Spleen (tissue), 11 donors: ENCODE data around the gene ACP7. TPM values are rescaled to one million over a fixed set of nuclear protein-coding genes. Genes with fewer than 3 reads are reported as not detected.

ENCODE experiments used
- DNase-seq: peaks from one replicate; pipeline ENCODE4 v3.0.0-alpha.2; 2020
- H3K27ac ChIP-seq, 8 donors: fragments of 200-600 bp; sonication (generic) in 7 of 8; 1 replicate in 4 of 8; 2 replicates in 4 of 8; pipeline versions ENCODE4 v1.5.0 to v1.8.0; 2016 to 2021; ENCODE audit warnings: inconsistent platforms in 4 of 8, mild to moderate bottlenecking in 4 of 8, moderate library complexity in 1 of 8
- H3K27me3 ChIP-seq, 7 donors: fragments of 200-600 bp; sonication (generic) in 6 of 7; replicated peaks in 1 of 7; 1 replicate in 4 of 7; 2 replicates in 3 of 7; pipeline versions ENCODE4 v1.5.0 to v1.8.0; 2016 to 2021; ENCODE audit warnings: inconsistent platforms in 3 of 7, mild to moderate bottlenecking in 1 of 7
- H3K36me3 ChIP-seq, 6 donors: fragments of 200-600 bp; sonication (generic) in 5 of 6; 1 replicate in 4 of 6; 2 replicates in 2 of 6; pipeline versions ENCODE4 v1.5.0 to v1.8.0; 2016 to 2021; ENCODE audit warnings: inconsistent platforms in 2 of 6
- H3K4me1 ChIP-seq, 6 donors: fragments of 200-600 bp; sonication (generic) in 5 of 6; 1 replicate in 3 of 6; 2 replicates in 3 of 6; pipeline versions ENCODE4 v1.5.0 to v1.8.0; 2016 to 2021; ENCODE audit warnings: inconsistent platforms in 3 of 6
- H3K4me3 ChIP-seq, 8 donors: fragments of 200-600 bp; sonication (generic) in 7 of 8; 1 replicate in 4 of 8; 2 replicates in 4 of 8; pipeline versions ENCODE4 v1.5.0 to v1.8.0; 2016 to 2021; ENCODE audit warnings: inconsistent platforms in 4 of 8, mild to moderate bottlenecking in 4 of 8, moderate library complexity in 2 of 8
- H3K9me3 ChIP-seq, 8 donors: fragments of 200-600 bp; sonication (generic) in 7 of 8; 1 replicate in 4 of 8; 2 replicates in 4 of 8; pipeline versions ENCODE4 v1.5.0 to v1.8.0; 2016 to 2021; ENCODE audit warnings: inconsistent platforms in 4 of 8
- CTCF ChIP-seq, 11 experiments: fragments of 200-600 bp in 7 of 11; fragments of 450-650 bp in 4 of 11; sonication (generic) in 4 of 11; IDR thresholded peaks in 8 of 11; conservative IDR thresholded peaks in 3 of 11; 1 replicate in 7 of 11; 2 replicates in 4 of 11; pipeline versions ENCODE4 v1.4.0 to v1.8.0; 2016 to 2021; ENCODE audit warnings: antibody characterized with exemption in 11 of 11, inconsistent platforms in 4 of 11, mild to moderate bottlenecking in 1 of 11
- POLR2A ChIP-seq, 3 donors: fragments of 450-650 bp; IDR thresholded peaks; one replicate each; pipeline ENCODE4 v1.5.1; 2017; ENCODE audit warnings: antibody characterized with exemption in 3 of 3, mild to moderate bottlenecking in 1 of 3
- POLR2AphosphoS5 ChIP-seq, 3 donors: sonication (generic); formaldehyde crosslinking; IDR thresholded peaks; one replicate each; pipeline ENCODE4 v1.5.1; 2017; ENCODE audit warnings: antibody characterized with exemption in 3 of 3
- WGBS, 5 donors: extraction: QIAGEN DNeasy Blood & Tissue Kit in 3 of 5; methylation state at CpG; one replicate each; pipeline versions ENCODE4 v1.1.5 to v1.1.7; 2013 to 2018; 5-methylcytosine and 5-hydroxymethylcytosine counted together
- intact Hi-C: fragments of 100-400 bp; cut with DNase I; formaldehyde crosslinking; loops from one replicate; pipeline ENCODE4 v1.15.0; 2023; ENCODE audit warnings: low total_unique reads
- polyA plus RNA-seq, 3 donors: library from polyadenylated mRNA; stranded (reverse); fragments of 200-250 nt; gene quantifications; one replicate each; pipeline ENCODE4 v1.2.1, GENCODE V29; 2013
- total RNA-seq, 7 donors: library from RNA; depleted of rRNA in 3 of 7; stranded (reverse); fragments of >200 nt in 3 of 7; fragmentation: NEBNext Ultra II Directional in 4 of 7; extraction: Animal tissue kit (Norgen Biotek cat#: 25700) in 4 of 7; gene quantifications; one replicate each; pipeline versions ENCODE4 v1.1.0 to v1.2.1, GENCODE V29; 2016 to 2021
- donor health status: healthy with polysubstance abuse.
- donor health status: DM: no; HTN: no; CAD: no; lungs with moderate emphysema.
- donor health status: DM: no; HTN: no; CAD: no.
- donor health status: Bipolar disorder and iron deficiency.
- donor health status: healthy.
- donor health status: DM: no; HTN: no; CAD: no.
- donor health status: DM: yes; HTN: yes; CAD: no.

ACP7 gene
- total and polyA plus RNA-seq, 10 donors, result not detected

DNA sequence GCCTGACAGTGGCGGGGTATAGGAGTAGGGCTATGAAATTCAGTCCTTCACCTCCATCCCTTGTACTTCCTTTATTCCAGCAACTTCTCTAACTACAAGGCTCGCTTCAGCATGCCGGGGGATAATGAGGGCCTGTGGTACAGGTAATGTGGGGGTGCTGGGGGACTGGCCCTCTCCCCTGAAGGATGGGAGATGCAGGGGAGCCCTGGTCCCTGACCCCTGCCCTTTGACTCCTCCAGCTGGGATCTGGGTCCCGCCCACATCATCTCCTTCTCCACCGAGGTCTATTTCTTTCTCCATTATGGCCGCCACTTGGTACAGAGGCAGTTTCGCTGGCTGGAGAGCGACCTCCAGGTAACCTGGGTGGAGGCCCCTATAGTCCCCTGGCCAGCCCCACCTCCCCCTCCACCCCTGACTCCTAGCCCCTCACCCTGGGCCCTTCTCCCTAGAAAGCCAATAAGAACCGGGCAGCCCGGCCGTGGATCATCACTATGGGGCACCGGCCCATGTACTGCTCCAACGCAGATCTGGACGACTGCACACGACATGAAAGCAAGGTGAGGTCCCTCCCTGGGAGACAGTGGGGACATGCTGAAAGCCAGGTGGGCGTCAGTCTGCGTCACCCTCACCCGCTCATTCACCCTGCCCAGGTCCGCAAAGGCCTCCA is 16.5 kb downstream of the ACP7 start:
- WGBS, 5 donors, result 88 to 93% (median 91%) methylated on average over 18 to 19 of the region's 19 CpGs
- DNase-seq, result peak; percentile 57

DNA sequence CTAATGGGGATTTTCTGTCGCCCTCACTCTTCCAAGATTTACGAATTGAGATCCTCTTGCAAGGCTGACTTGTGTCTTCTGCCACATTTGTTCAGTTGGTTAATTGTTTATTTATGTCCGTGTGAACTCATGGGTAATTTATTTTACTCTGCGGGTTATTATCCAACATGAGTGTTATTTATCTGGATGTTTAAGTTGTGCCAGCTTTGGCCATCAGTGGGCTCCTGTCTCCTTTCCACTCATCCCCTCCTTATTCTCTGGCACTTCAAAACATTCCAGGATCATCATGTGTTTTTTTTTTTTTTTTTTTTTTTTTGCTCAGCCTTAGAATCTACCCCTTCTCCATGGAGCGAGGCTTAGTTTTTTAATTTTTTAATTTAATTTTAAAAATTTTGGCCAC is 19.0 kb downstream of the ACP7 start:
- Histone ChIP-seq H3K27ac (no peak overlapping the region), H3K9me3 (no peaks in the 10 kb centered on the region), H3K27me3 (peaks cover 0 to 60% (median 14%) of the 10 kb centered on the region in 7 donors), H3K36me3 (no peaks in the 10 kb centered on the region), H3K4me3 (no peak overlapping the region), H3K4me1 (no peaks in the 10 kb centered on the region)
- DNase-seq, result no peak
- 53 to 89% (median 57%) methylated on average over 5 of the region's 5 CpGs for WGBS, 5 donors
- intact Hi-C loops, result no loop called here
- TF ChIP-seq POLR2AphosphoS5 (IDR thresholded peaks at IDR 0.05) (no peak), POLR2A (IDR thresholded peaks at IDR 0.05) (no peak), CTCF (IDR thresholded peaks at IDR 0.05 in 8 of 11, conservative IDR thresholded peaks at IDR 0.05 in 3 of 11) (no peak)

More for the DNA sequence above, 16.5 kb downstream of the ACP7 start:
- Histone ChIP-seq H3K9me3 (no peaks in the 10 kb centered on the region), H3K4me3 (no peak overlapping the region), H3K27ac (no peak overlapping the region), H3K27me3 (peaks cover 0 to 69% (median 14%) of the 10 kb centered on the region in 7 donors), H3K4me1 (no peaks in the 10 kb centered on the region), H3K36me3 (no peaks in the 10 kb centered on the region)
- TF ChIP-seq POLR2A (IDR thresholded peaks at IDR 0.05), result no peak
- TF ChIP-seq CTCF (IDR thresholded peaks at IDR 0.05 in 8 of 11, conservative IDR thresholded peaks at IDR 0.05 in 3 of 11), result no peak
- no peak for TF ChIP-seq POLR2AphosphoS5 (IDR thresholded peaks at IDR 0.05)
- intact Hi-C loops, result no loop called here

DNA sequence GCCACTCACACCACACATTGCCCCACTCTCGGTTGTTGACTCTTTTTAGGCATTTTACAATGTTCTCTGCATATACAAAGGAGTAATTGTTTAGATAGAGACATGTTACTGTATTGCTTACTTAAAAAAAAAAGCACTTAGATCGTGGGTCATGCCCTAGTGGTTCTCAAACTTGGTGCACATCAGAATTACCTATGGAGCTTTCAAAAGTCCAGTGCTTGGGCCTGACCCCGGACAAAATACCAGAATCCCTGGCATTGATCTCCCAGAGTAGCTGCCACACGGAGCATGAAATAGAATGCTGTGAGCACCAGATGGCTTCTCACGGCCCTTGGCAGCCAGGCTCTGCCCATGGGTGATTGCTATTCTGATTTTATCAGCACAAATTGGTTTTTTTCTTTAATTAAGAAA is 20.0 kb downstream of the ACP7 start:
- Histone ChIP-seq H3K4me1 (no peaks in the 10 kb centered on the region), H3K27me3 (peaks cover 0 to 60% (median 4%) of the 10 kb centered on the region in 7 donors), H3K4me3 (no peak overlapping the region), H3K27ac (no peak overlapping the region), H3K36me3 (no peaks in the 10 kb centered on the region), H3K9me3 (no peaks in the 10 kb centered on the region)
- intact Hi-C loops, result no loop called here
- no peak for TF ChIP-seq POLR2A (IDR thresholded peaks at IDR 0.05)
- no peak for TF ChIP-seq CTCF (IDR thresholded peaks at IDR 0.05 in 8 of 11, conservative IDR thresholded peaks at IDR 0.05 in 3 of 11)
- TF ChIP-seq POLR2AphosphoS5 (IDR thresholded peaks at IDR 0.05), result no peak
- 70 to 84% (median 77%) methylated on average over 5 of the region's 5 CpGs for WGBS, 5 donors
- DNase-seq, result no peak

- H3K9me3 ChIP-seq, result no peaks in the 10 kb centered on the region
- H3K36me3 ChIP-seq, result no peaks in the 10 kb centered on the region
- peaks cover 0 to 5% (median 0%) of the 10 kb centered on the region in 6 donors for H3K4me1 ChIP-seq
- WGBS, 5 donors, result 70 to 78% (median 75%) methylated on average over 7 of the region's 7 CpGs
- H3K4me3 ChIP-seq, result no peak overlapping the region
- intact Hi-C loops, result no loop called here
- H3K27ac ChIP-seq, result no peak overlapping the region
- TF ChIP-seq CTCF (IDR thresholded peaks at IDR 0.05 in 8 of 11, conservative IDR thresholded peaks at IDR 0.05 in 3 of 11) (no peak), POLR2AphosphoS5 (IDR thresholded peaks at IDR 0.05) (no peak), POLR2A (IDR thresholded peaks at IDR 0.05) (no peak)
- H3K27me3 ChIP-seq, result peaks cover 0 to 51% (median 0%) of the 10 kb centered on the region in 7 donors
- DNase-seq, result no peak
Measured at GRCh38 chr19:39106194-39106593, 22.0 kb downstream of the ACP7 start.
